Measurements from ENCODE around the gene TNS2. TPM values are rescaled to one million over a fixed set of nuclear protein-coding genes. Genes with fewer than 3 reads are reported as not detected.

Gene TNS2
- total RNA-seq, 4 donors from 2014 or later, result 108 to 323 (median 182) TPM

- Histone ChIP-seq H3K9me3 (no peaks in the 10 kb centered on the region), H3K4me1 (peaks cover 2 to 66% (median 32%) of the 10 kb centered on the region in 3 donors), H3K27ac (peak overlapping the region in 3 of 4 donors; percentile 34 to 99 (median 99))
Measured at GRCh38 chr12:53042607-53043454, 7.0 kb upstream of the TNS2 start.

GRCh38 chr12:53044052-53044581 lies 5.7 kb upstream of the TNS2 start:
- Histone ChIP-seq H3K36me3 (peaks cover 2 to 37% of the 10 kb centered on the region in 2 donors), H3K4me3 (peak overlapping the region in 1 of 2 donors; percentile 85), H3K9me3 (no peaks in the 10 kb centered on the region), H3K27me3 (no peaks in the 10 kb centered on the region), H3K27ac (peak overlapping the region; percentile 98 to 100 (median 99)), H3K4me1 (peaks cover 0 to 66% (median 35%) of the 10 kb centered on the region in 3 donors)
- TF ChIP-seq POLR2A (IDR thresholded peaks at IDR 0.05) (no peak), EP300 (IDR thresholded peaks at IDR 0.05) (no peak), POLR2AphosphoS5 (IDR thresholded peaks at IDR 0.05) (no peak)
- TF ChIP-seq, protein P1, sequence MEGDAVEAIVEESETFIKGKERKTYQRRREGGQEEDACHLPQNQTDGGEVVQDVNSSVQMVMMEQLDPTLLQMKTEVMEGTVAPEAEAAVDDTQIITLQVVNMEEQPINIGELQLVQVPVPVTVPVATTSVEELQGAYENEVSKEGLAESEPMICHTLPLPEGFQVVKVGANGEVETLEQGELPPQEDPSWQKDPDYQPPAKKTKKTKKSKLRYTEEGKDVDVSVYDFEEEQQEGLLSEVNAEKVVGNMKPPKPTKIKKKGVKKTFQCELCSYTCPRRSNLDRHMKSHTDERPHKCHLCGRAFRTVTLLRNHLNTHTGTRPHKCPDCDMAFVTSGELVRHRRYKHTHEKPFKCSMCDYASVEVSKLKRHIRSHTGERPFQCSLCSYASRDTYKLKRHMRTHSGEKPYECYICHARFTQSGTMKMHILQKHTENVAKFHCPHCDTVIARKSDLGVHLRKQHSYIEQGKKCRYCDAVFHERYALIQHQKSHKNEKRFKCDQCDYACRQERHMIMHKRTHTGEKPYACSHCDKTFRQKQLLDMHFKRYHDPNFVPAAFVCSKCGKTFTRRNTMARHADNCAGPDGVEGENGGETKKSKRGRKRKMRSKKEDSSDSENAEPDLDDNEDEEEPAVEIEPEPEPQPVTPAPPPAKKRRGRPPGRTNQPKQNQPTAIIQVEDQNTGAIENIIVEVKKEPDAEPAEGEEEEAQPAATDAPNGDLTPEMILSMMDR (IDR thresholded peaks at IDR 0.05), result no peak
- no peak for ATAC-seq
- WGBS, 2 donors (ENCODE audit: low coverage in 1 of 2), result 24% methylated on average over 3 of the region's 10 CpGs; no CpG with 5 or more reads in 1 of the 2 donors

More at GRCh38 chr12:53042607-53043454, 7.0 kb upstream of the TNS2 start:
- Histone ChIP-seq H3K4me3 (no peak overlapping the region), H3K36me3 (peaks cover 4 to 44% of the 10 kb centered on the region in 2 donors), H3K27me3 (no peaks in the 10 kb centered on the region)
- TF ChIP-seq POLR2AphosphoS5 (IDR thresholded peaks at IDR 0.05) (no peak), EP300 (IDR thresholded peaks at IDR 0.05) (no peak), POLR2A (IDR thresholded peaks at IDR 0.05) (no peak)
- TF ChIP-seq, protein P1 (IDR thresholded peaks at IDR 0.05), result no peak
- WGBS, 2 donors (ENCODE audit: low coverage in 1 of 2), result 39 to 67% methylated on average over 3 to 6 of the region's 7 CpGs
- ATAC-seq, result no peak

DNA sequence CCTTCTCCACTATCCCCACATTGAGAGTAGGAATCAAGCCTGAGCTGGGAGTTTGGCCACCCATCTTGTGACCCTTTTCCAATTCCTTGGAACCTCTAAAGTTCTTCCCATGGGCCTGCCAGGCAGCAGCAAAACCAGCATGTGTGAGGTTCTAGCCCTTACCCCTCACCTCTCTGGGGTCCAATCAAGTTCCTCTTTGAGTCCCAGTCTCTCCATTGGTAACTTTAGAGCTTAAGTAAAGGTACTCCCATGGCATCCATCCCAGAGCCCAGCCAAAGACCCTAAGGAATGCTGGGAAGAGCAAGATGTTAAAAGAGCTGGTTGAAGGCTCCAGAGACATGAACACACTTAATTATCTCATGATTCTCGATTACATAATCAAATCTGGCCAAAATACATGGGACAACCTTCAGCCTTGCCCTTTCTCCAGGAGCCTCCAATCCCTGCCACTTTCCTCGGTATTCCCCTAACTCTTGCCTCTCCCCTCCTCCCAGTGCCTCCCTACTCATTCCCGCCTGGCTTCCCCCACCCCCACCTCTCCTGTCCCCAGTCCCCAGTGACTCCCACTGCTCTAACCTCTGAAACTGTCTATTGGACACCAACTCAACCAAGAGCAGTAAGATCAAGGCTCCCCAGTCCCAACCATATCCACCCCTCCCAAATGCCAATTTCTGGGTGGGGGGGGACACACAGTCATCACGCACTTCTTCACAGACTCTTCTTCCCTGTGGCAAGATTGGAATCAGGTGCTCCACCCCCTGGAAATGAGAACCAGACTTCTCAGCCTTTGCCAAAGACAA lies 4.8 kb upstream of the TNS2 start:
- peaks cover 0 to 29% of the 10 kb centered on the region in 2 donors for H3K36me3 ChIP-seq
- H3K27me3 ChIP-seq, result no peaks in the 10 kb centered on the region
- peaks cover 0 to 68% (median 42%) of the 10 kb centered on the region in 3 donors for H3K4me1 ChIP-seq
- H3K4me3 ChIP-seq, result peak overlapping the region; percentile 85 to 86
- TF ChIP-seq EP300 (IDR thresholded peaks at IDR 0.05) (no peak), POLR2AphosphoS5 (IDR thresholded peaks at IDR 0.05) (no peak), POLR2A (IDR thresholded peaks at IDR 0.05) (no peak)
- TF ChIP-seq, protein P1 (IDR thresholded peaks at IDR 0.05), result no peak
- H3K9me3 ChIP-seq, result no peaks in the 10 kb centered on the region
- no peak for ATAC-seq
- 18 to 27% methylated on average over 3 of the region's 4 CpGs for WGBS, 2 donors (ENCODE audit: low coverage in 1 of 2)
- peak overlapping the region; percentile 98 to 100 (median 99) for H3K27ac ChIP-seq

GRCh38 chr12:53045696-53046045 lies 4.2 kb upstream of the TNS2 start:
- H3K9me3 ChIP-seq, result no peaks in the 10 kb centered on the region
- peak; percentile 45 to 75 for TF ChIP-seq POLR2A (IDR thresholded peaks at IDR 0.05)
- TF ChIP-seq POLR2AphosphoS5 (IDR thresholded peaks at IDR 0.05), result peak; percentile 94
- TF ChIP-seq EP300 (IDR thresholded peaks at IDR 0.05), result no peak
- TF ChIP-seq, protein P1 (IDR thresholded peaks at IDR 0.05), result no peak
- peak overlapping the region; percentile 85 to 86 for H3K4me3 ChIP-seq
- H3K36me3 ChIP-seq, result peaks cover 0 to 24% of the 10 kb centered on the region in 2 donors
- ATAC-seq, result no peak
- H3K4me1 ChIP-seq, result peaks cover 0 to 74% (median 46%) of the 10 kb centered on the region in 3 donors
- 0 to 7% methylated on average over 1 to 3 of the region's 5 CpGs for WGBS, 2 donors (ENCODE audit: low coverage in 1 of 2)
- H3K27ac ChIP-seq, result peak overlapping the region; percentile 98 to 100 (median 99)
- no peaks in the 10 kb centered on the region for H3K27me3 ChIP-seq
